Inflammatory macrophage (primary cell): Measurements from ENCODE around the gene TAF10.

Experiments
- DNase-seq, 2 donors: peaks; one replicate each; pipeline ENCODE4 v3.0.0-alpha.2; 2020 to 2022

TAF10 gene

GRCh38 chr11:6576471-6577373 is 35.3 kb downstream of the TAF10 start:
- DNase-seq, result peak; percentile 13 to 26

- DNase-seq, result no peak
Observed at GRCh38 chr11:6574816-6575715, 37.0 kb downstream of the TAF10 start.

GRCh38 chr11:6572215-6572614 is 39.8 kb downstream of the TAF10 start:
- no peak for DNase-seq

- DNase-seq, result no peak
Observed at GRCh38 chr11:6571434-6572008, 40.5 kb downstream of the TAF10 start.

- DNase-seq, result no peak
Observed at GRCh38 chr11:6570691-6571427, 41.2 kb downstream of the TAF10 start.

GRCh38 chr11:6569706-6570105 is 42.3 kb downstream of the TAF10 start:
- no peak for DNase-seq

GRCh38 chr11:6568191-6568918 is 43.7 kb downstream of the TAF10 start:
- DNase-seq, result no peak

- DNase-seq, result no peak
Observed at GRCh38 chr11:6567371-6567745, 44.7 kb downstream of the TAF10 start.

- DNase-seq, result no peak
Observed at GRCh38 chr11:6566704-6567370, 45.2 kb downstream of the TAF10 start.

GRCh38 chr11:6565988-6566703 is 45.9 kb downstream of the TAF10 start:
- no peak for DNase-seq

GRCh38 chr11:6565325-6565724 is 46.7 kb downstream of the TAF10 start:
- DNase-seq, result no peak

- no peak for DNase-seq
Observed at GRCh38 chr11:6563667-6564066, 48.3 kb downstream of the TAF10 start.

GRCh38 chr11:6563121-6563619 is 48.8 kb downstream of the TAF10 start:
- DNase-seq, result no peak

GRCh38 chr11:6561288-6561687 is 50.7 kb downstream of the TAF10 start:
- DNase-seq, result no peak
